Suprapubic skin (tissue), 4 donors: ENCODE measurements around the gene ZNF423. TPM values are rescaled to one million over a fixed set of nuclear protein-coding genes. Genes with fewer than 3 reads are reported as not detected.

Experiments used
- DNase-seq, 2 donors: peaks; one replicate each; pipeline ENCODE4 v3.0.0-alpha.2; 2019; ENCODE audit warnings: low spot score in 2 of 2
- H3K27ac ChIP-seq: fragments of 200-600 bp; sonication (generic); one replicate; pipeline ENCODE4 v1.5.1; 2019
- H3K27me3 ChIP-seq: fragments of 200-600 bp; sonication (generic); one replicate; pipeline ENCODE4 v1.5.1; 2019
- H3K36me3 ChIP-seq: fragments of 200-600 bp; sonication (generic); one replicate; pipeline ENCODE4 v1.5.1; 2019
- H3K4me1 ChIP-seq: fragments of 200-600 bp; sonication (generic); one replicate; pipeline ENCODE4 v1.5.1; 2019
- H3K4me3 ChIP-seq: fragments of 200-600 bp; sonication (generic); one replicate; pipeline ENCODE4 v1.5.1; 2019; ENCODE audit warnings: mild to moderate bottlenecking
- H3K9me3 ChIP-seq: fragments of 200-600 bp; sonication (generic); one replicate; pipeline ENCODE4 v1.5.1; 2019
- CTCF ChIP-seq, 2 donors: fragments of 200-600 bp in 1 of 2; fragments of 450-650 bp in 1 of 2; sonication (generic) in 1 of 2; IDR thresholded peaks; one replicate each; pipeline ENCODE4 v1.5.1; 2016 to 2019; ENCODE audit warnings: antibody characterized with exemption in 2 of 2, mild to moderate bottlenecking in 1 of 2, moderate library complexity in 1 of 2
- EP300 ChIP-seq: sonication (generic); formaldehyde crosslinking; IDR thresholded peaks from one replicate; pipeline ENCODE4 v1.6.1; 2017; ENCODE audit warnings: antibody characterized with exemption
- POLR2A ChIP-seq, 2 donors: fragments of 450-650 bp; IDR thresholded peaks; one replicate each; pipeline ENCODE4 v1.6.1; 2017; ENCODE audit warnings: antibody characterized with exemption in 2 of 2, mild to moderate bottlenecking in 2 of 2, moderate library complexity in 2 of 2
- POLR2AphosphoS5 ChIP-seq, 3 donors: sonication (generic); formaldehyde crosslinking; IDR thresholded peaks; one replicate each; pipeline ENCODE4 v1.6.1; 2017; ENCODE audit warnings: antibody characterized with exemption in 3 of 3
- WGBS: methylation state at CpG from one replicate; pipeline ENCODE4 v1.1.5; 2018; 5-methylcytosine and 5-hydroxymethylcytosine counted together
- total RNA-seq, 4 donors: library from RNA; depleted of rRNA; stranded (reverse); fragments of >200 nt; gene quantifications; one replicate each; pipeline ENCODE4 v1.1.0, GENCODE V29; 2016

Gene ZNF423
- total RNA-seq, 4 donors from 2014 or later = 1.3 to 5.3 (median 1.9) TPM

- TF ChIP-seq POLR2AphosphoS5 (IDR thresholded peaks at IDR 0.05) (no peak), EP300 (no peak), CTCF (IDR thresholded peaks at IDR 0.05) (no peak), POLR2A (IDR thresholded peaks at IDR 0.05) (no peak)
- Histone ChIP-seq H3K4me3 (no peak overlapping the region), H3K27me3 (peaks cover 17% of the 10 kb centered on the region), H3K9me3 (no peaks in the 10 kb centered on the region), H3K36me3 (no peaks in the 10 kb centered on the region), H3K4me1 (peaks cover 59% of the 10 kb centered on the region), H3K27ac (peak overlapping the region; percentile 78)
- DNase-seq = no peak
- WGBS = 58% methylated on average over 12 of the region's 19 CpGs
Observed at GRCh38 chr16:49834531-49835151, 21.3 kb downstream of the ZNF423 start.

GRCh38 chr16:49833796-49834530 lies 21.9 kb downstream of the ZNF423 start:
- 53% methylated on average over 10 of the region's 13 CpGs for WGBS
- H3K36me3 ChIP-seq = no peaks in the 10 kb centered on the region
- peaks cover 59% of the 10 kb centered on the region for H3K4me1 ChIP-seq
- no peak overlapping the region for H3K4me3 ChIP-seq
- no peak for TF ChIP-seq POLR2A (IDR thresholded peaks at IDR 0.05)
- TF ChIP-seq CTCF (IDR thresholded peaks at IDR 0.05) = no peak
- TF ChIP-seq POLR2AphosphoS5 (IDR thresholded peaks at IDR 0.05) = no peak
- TF ChIP-seq EP300 = no peak
- H3K27ac ChIP-seq = peak overlapping the region; percentile 78
- no peak for DNase-seq
- H3K9me3 ChIP-seq = no peaks in the 10 kb centered on the region
- peaks cover 11% of the 10 kb centered on the region for H3K27me3 ChIP-seq

GRCh38 chr16:49833085-49833484 lies 22.8 kb downstream of the ZNF423 start:
- Histone ChIP-seq H3K36me3 (no peaks in the 10 kb centered on the region), H3K4me3 (no peak overlapping the region), H3K9me3 (no peaks in the 10 kb centered on the region), H3K4me1 (peaks cover 55% of the 10 kb centered on the region), H3K27ac (peak overlapping the region; percentile 78), H3K27me3 (peaks cover 2% of the 10 kb centered on the region)
- no peak for TF ChIP-seq EP300
- TF ChIP-seq CTCF (IDR thresholded peaks at IDR 0.05) = no peak
- TF ChIP-seq POLR2AphosphoS5 (IDR thresholded peaks at IDR 0.05) = no peak
- no peak for TF ChIP-seq POLR2A (IDR thresholded peaks at IDR 0.05)
- 53% methylated on average over 11 of the region's 11 CpGs for WGBS
- DNase-seq = peak in 1 of 2 donors; percentile 80

GRCh38 chr16:49832177-49832576 lies 23.7 kb downstream of the ZNF423 start:
- Histone ChIP-seq H3K9me3 (no peaks in the 10 kb centered on the region), H3K27ac (peak overlapping the region; percentile 78), H3K36me3 (no peaks in the 10 kb centered on the region), H3K4me3 (no peak overlapping the region), H3K27me3 (no peaks in the 10 kb centered on the region), H3K4me1 (peaks cover 59% of the 10 kb centered on the region)
- no peak for DNase-seq
- WGBS = 82% methylated on average over 7 of the region's 7 CpGs
- TF ChIP-seq POLR2AphosphoS5 (IDR thresholded peaks at IDR 0.05) (no peak), EP300 (no peak), POLR2A (IDR thresholded peaks at IDR 0.05) (no peak), CTCF (IDR thresholded peaks at IDR 0.05) (no peak)

- TF ChIP-seq EP300 (no peak), POLR2AphosphoS5 (IDR thresholded peaks at IDR 0.05) (no peak), POLR2A (IDR thresholded peaks at IDR 0.05) (no peak)
- H3K36me3 ChIP-seq = no peaks in the 10 kb centered on the region
- H3K4me1 ChIP-seq = peaks cover 58% of the 10 kb centered on the region
- no peak for DNase-seq
- no peaks in the 10 kb centered on the region for H3K27me3 ChIP-seq
- H3K27ac ChIP-seq = no peak overlapping the region
- no peaks in the 10 kb centered on the region for H3K9me3 ChIP-seq
- H3K4me3 ChIP-seq = no peak overlapping the region
- WGBS = 97% methylated on average over 5 of the region's 5 CpGs
Observed at GRCh38 chr16:49830873-49831272, 25.0 kb downstream of the ZNF423 start.
